Right lung (tissue), 5 donors: ENCODE measurements around the gene NINJ2. TPM values are rescaled to one million over a fixed set of nuclear protein-coding genes. Genes with fewer than 3 reads are reported as not detected.
A peak's percentile ranks its signal among the peaks of the same experiment; 100 is the strongest.

Experiments
- DNase-seq, 2 donors: peaks; one replicate each; pipeline ENCODE4 v3.0.0-alpha.2; 2013
- polyA plus RNA-seq, 5 donors: library from polyadenylated mRNA; unstranded; fragments of 120-200 nt; gene quantifications; one replicate each; pipeline versions ENCODE4 v1.2.1 to v1.2.3, GENCODE V29; 2013; ENCODE audit warnings: inconsistent platforms in 1 of 5, low replicate concordance in 1 of 5; ENCODE audit not compliant: insufficient read length in 5 of 5, insufficient read depth in 1 of 5

Gene NINJ2
- polyA plus RNA-seq, 5 donors, result 0.93 to 4.4 (median 1.8) TPM

DNA sequence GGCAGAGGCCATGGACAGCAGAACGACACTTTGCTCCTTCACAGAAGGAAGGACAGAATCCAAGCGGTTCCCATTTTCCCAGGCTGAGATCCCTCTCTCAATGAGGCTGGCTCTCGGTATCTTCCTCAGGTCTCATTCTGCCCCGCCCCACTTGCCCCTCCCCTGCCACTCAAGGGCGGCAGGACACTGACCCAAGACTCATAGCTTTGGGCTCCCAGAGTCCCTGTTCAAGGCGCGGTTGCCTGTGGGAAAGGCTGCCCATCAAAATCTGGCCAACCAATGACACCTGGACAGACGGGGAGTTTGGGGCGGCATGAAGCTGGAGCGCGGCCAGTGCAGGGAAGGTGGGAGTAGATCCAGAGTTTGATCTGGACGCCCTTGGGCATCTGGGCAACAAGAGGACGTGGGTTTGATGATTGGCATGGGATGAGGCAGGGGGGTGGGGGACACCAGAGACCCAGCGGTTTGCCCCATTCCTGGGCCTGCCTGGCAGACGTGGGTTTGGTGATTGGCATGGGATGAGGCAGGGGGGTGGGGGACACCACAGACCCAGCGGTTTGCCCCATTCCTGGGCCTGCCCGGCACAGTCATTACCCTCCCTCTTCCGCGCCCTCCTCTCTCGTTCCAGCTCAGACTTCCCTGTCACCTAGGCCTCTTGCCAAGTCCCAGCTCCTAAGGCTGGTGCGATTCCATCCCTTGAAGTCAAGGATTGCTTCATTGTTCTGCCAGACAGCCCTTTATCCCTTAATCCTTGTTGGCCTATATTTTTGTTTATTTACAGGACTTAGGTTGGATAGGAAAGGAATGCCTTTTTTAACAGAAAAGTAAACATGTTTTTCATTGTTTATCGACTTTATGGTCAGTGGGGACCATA is 92.1 kb downstream of the NINJ2 start:
- peak; percentile 65 to 70 for DNase-seq

DNA sequence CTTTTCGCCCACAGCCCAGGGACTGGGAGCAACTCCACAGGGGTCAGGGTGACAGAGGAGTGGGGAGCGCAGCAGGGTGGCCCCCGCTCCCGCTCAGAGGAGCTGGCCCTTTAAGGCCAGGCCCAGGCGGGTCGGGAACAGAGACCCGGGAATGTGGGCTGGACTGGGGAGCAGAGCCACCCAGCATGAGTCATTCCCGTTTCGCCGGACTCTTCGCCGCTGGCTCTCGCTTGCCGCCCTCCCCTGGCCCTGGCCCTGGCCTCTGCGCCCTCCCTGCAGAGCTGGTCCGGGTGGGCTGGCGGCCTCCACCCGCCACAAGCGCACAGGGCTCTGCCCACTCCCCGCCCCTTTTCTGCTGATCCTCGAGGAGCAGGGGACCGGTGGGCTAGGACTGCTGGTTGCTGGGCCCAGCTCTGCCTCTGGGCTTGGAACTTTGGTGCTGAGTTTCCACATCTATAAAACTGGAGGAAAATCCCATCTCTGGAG is 92.8 kb downstream of the NINJ2 start:
- DNase-seq, result peak in 1 of 2 donors; percentile 45

DNA sequence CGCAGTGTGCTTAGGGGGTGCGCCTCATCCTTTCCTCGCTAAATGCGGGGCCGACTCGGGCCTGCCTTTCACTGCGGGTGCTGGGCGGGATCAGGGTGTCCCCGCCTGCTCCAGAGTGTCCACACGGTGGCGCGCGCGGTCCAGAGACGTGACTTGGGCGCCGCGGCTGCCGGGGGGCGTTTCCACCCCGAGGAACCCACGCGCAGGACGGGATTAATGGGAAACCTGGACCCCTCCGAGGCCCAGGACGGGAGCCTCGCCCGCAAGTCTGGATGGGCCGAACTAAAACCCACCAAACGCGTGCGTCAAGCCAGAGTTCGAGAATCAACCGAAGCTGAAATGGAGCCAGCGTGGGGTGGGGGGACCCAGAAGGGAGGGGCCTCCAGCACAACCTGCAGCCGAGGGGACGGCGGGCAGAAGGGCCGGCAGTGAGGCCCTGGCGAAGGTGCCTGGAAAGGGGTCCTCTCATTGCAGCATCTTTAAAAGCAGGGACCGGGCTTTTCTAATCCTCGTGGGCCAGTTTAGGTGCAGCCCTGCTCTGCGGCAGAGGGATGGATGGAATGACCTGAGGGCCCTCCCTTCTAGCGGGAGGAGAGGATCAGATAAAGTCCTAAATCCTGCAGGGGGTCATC is 93.3 kb downstream of the NINJ2 start:
- DNase-seq, result peak; percentile 79 to 80

DNA sequence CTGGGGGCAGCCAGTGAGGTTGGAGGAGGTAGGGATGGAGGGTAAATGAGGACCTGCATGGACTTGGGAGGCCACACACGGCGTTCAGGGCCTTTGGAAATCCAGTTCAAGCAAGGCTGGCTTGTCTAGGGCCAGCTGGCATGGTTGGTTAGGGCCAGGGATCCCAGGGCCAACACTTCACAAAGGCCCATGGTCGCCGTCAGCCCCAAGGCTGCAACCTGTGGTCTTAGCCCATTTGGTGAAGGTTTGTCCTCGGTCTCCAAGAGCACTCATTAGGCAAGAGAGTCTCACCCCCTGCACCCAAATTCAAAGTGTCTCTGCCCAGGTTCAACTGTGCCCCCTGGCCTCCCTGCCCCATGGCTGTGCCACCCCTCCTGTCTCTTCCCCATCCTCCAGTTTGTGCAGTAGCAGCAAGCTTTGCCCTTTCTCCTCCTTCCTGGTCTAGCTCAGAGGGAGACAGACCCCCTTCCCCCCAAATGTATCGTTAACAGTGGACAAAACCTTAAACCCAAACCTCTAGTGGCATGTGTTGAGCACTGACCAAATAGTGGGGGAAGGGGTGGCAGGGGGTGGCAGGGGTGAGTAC is 94.1 kb downstream of the NINJ2 start:
- DNase-seq, result no peak

DNA sequence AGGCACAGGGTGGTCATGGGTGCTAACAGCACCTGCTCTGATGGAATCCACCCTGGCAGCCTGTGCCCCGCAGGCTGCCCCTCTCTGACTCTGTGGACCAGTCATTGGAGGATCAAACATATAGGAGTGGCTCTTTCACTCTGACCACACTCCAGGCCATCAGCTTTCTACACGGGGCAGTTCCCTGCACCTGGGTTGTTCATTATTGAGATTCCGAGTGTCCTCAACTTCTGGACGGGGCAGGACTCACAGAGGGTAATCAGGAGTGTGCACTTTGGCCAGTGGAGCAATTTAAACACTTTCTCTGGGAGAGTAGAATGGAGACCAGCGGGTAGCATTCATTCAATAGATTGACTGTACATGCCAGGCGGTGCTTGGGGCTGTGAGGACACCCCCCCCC is 94.8 kb downstream of the NINJ2 start:
- no peak for DNase-seq

DNA sequence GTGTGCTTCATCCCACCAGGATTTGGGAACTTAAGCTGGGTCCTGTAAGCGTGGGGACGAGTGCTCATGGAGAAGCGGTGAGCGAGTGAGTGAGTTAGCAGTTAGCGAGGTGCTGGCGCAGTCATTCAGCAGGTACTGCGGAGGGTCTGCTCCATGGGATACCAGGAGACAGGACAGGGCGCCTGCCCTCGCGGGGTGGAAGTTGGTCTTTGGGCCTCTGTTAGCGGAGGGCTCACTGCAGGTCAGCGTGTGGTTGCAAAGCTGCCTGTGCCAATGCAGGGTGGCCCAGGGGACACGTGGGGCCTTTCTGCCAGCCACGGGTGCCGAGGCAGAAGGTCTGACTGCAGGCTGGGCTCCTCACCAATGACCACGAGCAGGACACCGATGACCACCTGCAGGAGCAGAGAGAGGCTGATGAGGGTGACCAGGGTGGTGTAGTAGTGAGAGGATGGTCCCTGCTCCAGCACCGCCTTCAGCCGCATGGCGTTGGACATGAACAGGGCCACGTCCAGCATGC is 97.6 kb downstream of the NINJ2 start:
- no peak for DNase-seq

DNA sequence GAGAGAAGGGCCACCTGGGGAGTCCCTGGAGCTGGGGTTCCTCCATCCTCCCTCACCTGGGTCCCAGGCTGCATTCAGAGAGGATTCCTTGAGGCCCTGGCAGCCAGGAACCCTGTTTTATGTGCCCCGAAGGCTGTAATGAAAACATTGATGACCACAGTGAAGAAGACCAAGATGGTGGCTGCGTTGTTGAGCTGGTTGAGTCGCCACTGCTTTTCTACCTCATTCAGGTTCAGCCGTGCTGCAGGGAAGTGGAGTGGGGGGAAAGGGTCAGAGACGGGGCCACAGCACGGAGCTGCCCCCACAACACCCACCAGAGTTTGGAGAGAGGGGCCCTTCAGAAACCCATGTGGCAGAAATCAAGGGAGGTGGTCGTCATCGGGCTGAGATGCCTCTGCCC is 98.1 kb downstream of the NINJ2 start:
- DNase-seq, result no peak

DNA sequence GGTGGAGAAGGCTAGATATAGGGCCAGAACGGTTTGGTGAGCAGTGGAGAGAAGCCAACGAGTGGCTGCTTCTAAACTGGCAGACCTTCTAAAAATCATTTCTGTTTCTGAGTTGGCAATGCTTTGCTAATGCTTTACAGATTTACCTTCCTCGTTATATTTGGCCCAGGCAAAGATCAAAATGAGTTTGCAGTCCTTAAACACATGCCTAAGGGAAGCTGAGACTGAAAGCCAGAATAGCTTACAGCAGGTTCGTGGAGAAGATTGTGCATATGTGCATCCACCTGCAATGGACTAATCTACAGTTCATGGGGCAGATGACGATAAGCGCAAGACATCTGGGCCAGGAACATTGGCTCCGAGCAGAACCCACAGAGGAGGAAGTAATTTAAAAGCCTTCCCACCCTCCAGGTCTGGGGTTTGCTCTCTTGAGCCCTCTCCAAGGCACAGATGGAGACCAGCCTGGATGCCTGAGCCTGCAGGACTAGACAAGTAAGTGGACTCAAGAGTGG is 99.4 kb downstream of the NINJ2 start:
- no peak for DNase-seq

DNA sequence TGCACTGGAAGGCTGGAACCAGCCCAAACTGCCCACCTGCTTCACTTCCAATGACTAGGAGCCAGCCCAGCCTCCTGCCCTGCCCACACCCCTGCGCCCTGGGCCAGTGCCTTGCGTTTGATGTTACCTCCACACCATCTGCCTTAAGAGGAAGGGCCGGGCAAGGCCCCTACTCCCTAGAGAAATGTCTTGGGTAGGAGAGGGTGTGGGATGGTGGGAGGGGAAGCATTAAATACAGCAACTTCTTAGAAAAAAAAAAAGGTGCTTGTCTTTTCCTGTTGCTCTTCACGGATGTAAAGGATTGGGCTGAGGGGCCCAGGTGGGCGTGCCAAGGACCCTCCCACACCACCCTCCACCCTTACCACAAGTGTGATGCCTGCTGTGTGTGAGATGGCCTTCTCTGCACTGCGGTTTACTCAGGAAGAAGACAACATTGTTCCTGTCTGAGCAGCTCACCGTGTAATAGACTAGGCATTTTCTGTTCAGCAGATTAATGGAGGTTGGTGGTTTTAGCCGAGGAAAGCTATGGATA is 99.9 kb downstream of the NINJ2 start:
- DNase-seq, result no peak

DNA sequence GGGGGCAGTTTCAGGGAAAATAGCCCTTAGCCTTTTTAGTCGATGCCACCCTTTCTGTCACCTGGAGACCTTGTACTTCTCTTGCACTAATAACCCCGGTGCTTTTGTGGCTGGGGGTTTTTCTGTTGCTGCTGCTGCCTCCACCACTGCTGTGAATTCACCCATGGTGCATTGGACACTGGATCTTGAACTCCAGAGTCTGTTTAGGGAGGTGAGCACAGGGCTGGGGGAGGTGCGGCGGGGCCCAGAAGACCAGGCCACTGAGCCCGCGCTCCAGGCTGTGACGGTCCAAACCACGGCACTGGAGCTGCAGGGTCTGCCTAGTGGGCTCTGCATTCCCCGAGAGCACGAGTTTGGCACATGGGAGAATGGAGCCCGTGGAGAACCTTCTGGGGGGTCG is 100.6 kb downstream of the NINJ2 start:
- no peak for DNase-seq

DNA sequence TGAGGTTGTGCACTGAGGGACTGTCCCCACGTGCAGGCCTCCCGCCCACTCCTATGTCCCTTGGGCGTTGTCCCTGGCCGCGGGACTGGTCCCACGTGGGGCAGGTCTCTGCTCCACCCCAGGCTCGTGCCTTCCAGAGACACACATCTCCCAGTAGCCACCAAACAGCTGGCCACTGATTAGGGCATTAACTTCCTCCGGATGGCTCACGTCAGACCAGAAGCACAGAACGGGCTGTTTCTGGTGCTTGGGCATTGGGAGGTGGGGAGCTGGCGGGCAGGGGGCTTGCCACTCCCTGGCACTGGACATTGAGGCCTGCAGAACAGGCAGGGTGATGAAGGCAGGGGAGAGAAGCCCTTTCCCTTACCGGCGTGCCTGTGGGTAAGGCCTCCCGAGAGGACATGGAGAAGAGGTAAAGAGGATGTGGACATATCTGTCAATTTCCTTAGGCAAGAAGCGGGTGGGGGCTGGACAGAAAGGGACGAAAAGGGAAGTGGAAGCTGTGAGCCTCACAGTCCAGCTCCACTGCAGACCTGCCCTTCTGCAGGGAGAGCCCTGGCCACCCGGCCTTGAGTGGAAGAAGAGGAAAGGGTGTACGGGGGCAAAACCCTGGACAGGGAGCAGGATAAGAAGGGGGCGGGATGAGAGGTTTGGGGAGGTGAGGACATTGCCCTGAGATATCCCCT is 101.2 kb downstream of the NINJ2 start:
- DNase-seq, result no peak

DNA sequence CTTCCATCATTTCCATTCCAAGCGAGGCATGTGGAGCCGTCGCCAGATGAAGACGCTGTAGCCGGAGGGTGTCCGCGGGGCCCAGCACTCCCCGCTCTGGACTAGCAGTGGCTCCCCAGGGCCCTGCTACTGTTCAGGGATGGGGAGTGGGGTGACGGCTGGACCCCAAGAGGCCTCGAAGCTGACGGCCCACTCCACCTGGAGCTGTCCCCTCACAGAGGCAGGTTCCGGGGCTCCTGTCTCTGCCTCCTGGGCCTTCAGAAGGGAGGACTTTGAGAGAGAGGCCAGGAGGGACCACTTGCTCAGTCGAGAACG is 101.9 kb downstream of the NINJ2 start:
- DNase-seq, result no peak

DNA sequence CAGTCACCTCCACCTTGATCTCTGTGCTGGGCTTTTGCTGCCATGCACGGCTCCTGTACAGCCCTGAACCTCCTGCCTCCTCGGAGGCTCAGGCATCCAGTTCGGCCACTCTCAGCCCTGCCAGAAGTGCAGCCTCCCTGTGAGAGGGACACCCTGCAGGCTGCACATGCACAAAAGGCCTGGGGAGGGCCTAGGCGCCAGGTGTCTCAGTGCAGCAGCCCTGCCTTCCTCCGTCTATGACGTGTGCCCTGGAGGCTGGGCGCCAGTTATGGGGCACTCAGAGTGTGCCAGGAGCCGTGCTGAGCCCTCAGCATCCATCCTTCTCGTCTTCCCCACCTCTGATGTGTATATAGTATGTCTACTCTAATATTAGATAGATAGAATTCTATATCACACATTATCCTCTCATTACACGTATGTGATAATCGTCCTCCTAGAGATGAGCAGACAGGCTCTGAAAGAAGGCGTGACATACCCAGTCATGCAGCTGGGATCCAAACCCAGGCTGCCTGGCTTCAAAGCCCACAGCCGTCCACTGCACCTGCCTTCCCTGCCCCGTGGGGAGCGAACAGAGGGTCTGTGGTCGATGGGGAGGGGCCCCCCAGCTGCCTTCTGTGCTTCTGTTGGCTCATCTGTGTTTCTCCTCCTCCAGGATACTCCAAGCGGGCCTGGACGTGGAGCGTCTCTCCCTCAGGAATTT is 102.4 kb downstream of the NINJ2 start:
- DNase-seq, result no peak

DNA sequence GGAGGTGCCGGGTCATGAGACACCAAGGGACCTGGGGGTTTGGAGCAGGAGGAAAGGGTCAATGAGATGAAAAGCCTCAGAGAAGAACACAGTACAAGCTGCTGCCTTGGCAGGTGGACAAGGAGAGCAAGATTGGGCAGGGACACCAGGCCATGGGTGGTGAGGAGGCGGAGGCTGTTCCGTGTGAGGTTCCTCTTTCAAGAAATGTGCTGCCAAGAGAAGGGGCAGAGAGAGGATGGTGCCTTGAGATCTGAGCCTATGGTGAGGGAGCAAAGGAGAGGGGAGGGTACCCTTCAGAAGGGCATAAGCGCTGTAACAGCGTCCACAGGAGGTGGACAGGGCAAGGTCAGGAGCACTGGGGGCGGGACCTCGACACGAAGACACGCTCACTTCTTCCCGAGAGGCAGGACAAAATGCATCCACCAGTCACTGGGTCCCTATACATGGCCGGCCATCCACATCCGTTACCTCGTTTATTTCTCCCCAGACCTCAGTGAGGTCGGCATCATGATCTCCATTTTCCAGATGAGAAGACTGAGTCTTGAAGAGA is 103.3 kb downstream of the NINJ2 start:
- DNase-seq, result no peak

DNA sequence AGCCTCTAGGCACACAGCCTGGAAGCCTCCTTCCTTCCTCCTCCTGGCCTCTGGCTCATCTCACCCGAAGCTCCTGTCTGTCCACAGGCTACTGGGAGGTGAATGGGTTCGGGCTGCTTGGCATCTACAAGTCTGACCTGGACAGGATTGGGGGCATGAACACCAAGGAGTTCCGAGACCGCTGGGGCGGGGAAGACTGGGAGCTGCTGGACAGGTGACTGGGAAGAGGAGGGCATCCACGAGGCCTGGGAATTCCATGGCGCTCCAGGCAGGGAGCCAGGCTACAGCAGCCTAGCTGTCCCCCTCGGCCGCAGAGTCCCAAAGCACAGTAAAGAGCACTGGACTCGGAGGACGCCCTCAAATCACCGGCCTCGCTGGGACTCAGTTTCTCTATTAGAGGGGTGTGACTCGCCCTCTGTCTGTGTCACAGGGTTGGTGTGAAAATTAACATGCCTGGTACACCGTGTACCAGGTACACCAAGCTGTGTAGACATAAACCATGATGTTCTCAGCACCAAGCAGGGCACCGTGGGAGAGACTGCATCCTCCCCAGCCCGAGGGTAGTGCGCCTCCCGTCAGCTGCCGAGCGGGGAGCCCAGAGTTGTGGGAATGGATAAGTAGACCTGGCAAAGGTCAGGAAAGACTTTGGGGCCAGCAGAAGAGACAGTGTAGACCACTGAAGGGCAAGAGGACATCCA is 103.9 kb downstream of the NINJ2 start:
- DNase-seq, result no peak

DNA sequence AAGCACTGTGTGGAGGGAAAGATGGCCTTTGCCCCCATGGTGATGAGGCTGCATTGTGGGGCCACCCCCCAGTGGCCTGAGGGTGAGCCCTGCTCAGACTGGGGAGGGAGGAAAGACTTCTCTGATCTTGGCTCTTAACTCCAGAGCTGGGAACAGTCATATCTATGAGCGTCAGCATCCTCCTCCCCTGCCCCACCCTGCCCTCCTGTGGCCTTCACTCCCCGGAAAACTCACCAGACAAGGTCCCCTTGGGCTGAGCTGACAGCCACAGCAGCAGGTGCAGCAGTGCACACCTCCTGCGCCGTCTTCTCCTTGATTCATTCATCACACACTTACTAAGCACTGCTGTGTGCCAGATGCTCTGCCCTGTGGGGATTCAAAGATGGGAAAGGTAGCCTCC is 104.7 kb downstream of the NINJ2 start:
- no peak for DNase-seq

DNA sequence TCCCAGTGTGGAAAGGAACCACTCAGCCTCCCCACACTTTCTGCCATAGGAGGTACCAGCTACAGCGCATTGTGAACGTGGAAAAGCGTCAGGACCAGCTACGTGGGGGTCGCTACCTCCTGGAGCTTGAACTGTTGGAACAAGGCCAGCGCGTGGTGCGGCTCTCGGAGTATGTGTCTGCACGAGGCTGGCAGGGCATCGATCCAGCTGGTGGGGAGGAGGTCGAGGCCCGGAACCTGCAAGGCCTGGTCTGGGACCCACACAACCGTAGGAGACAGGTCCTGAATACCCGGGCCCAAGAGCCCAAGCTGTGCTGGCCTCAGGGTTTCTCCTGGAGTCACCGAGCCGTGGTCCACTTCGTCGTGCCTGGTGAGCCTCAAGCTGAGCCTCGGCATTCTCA is 106.7 kb downstream of the NINJ2 start:
- no peak for DNase-seq

DNA sequence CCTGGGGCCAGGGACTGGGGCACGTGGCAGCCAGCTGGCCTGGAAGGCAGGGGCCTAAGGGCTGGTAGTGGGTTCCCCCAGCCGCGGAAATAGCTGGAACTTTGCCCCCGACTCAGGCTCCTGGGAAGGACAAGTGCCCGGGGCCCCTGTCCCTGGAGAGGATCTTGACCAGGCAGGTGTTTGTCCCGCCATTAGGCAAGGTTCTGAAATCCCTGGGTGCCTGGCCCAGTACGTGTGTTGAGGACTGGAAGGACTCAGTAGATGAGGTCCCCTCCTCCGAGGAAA is 109.3 kb downstream of the NINJ2 start:
- no peak for DNase-seq

DNA sequence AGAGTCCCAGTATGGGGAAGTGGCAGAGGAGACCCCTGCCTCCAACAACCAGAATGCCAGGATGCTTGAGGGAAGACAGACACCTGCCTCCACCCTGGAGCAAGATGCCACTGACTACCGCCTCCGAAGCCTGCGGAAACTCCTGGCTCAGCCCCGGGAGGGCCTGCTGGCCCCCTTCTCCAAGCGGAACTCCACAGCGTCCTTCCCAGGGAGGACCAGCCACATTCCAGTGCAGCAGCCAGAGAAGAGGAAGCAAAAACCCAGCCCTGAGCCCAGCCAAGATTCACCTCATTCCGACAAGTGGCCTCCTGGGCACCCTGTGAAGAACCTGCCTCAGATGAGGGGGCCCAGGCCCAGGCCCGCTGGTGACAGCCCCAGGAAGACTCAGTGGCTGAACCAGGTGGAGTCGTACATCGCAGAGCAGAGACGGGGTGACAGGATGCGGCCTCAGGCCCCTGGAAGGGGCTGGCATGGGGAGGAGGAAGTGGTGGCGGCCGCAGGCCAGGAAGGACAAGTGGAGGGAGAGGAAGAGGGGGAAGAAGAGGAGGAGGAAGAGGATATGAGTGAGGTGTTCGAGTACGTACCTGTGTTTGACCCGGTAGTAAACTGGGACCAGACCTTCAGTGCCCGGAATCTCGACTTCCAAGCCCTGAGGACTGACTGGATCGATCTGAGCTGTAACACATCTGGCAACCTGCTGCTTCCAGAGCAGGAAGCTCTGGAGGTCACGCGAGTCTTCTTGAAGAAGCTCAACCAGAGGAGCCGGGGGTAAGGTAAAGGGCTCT is 109.8 kb downstream of the NINJ2 start:
- DNase-seq, result no peak

DNA sequence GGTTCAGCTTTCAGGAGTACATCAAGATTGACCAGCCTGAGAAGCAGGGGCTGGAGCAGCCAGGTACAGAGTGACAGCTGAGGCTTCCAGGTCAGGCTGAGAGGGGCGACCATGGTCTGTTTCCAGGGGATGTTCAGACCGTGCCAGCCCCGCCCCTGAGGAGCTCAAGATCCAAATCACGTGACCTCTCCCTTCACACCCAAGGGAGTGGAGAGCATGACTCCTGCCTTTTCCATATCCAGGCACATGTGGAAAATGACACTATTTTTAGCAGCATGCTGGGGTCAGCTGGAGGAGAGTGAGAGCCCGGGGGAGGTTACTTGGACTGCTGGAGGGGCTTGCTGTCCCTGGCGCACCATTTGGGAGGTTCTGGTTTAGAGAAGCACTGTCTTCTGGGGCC is 110.8 kb downstream of the NINJ2 start:
- no peak for DNase-seq
